GM12872 (cell line): ENCODE data around the gene CFAP57.
A peak's percentile ranks its signal among the peaks of the same experiment; 100 is the strongest.

Experiments
- CTCF ChIP-seq: IDR thresholded peaks from 3 replicates; pipeline ENCODE4 v1.5.1; 2011; ENCODE audit warnings: low read depth, mild to moderate bottlenecking, low read length, moderate library complexity; ENCODE audit not compliant: insufficient read depth

CFAP57 gene

GRCh38 chr1:43217747-43218146, 45.6 kb downstream of the CFAP57 start:
- TF ChIP-seq CTCF, result no peak

DNA sequence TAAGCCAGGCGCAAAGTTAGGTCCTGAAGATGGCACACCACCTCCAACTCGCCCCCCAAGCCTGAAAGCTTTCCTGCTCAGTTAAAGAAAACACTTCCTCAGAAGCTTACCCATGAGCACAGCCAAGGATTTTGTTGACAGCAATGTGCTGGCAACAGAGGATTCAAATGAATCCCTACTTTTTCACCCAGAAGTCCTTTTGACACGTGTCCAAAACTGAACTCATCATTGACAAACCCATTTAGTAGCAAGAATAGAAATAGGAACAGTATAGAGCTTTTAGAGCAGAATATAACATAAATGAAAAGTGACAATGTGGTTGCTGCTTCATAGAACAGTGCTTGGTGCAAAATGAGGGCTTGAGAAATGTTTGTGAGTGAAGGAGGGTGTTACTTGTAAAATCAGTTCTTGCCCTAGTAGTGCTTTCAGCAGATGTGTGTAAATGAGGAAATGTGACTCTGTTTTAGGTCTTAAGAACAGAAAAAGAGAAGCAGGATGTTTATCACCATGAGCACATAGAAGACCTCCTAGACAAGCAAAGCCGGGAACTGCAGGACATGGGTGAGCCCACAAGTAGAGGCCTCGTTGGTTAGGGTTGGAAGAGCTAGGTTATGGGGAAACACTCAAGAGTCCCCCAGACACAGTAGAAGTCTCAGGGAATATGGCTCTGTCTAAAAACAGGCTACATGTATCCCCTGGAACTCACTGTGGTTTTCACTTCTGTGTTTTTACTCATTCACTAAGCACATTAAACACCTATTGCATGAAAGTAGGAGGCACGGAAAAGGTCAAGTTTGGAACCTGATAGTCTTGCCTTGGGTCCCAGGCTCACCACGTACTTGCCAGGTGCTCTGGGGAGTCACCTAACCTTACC, 49.0 kb downstream of the CFAP57 start:
- no peak for TF ChIP-seq CTCF

- TF ChIP-seq CTCF, result no peak
These were observed 49.7 kb downstream of the CFAP57 start for GRCh38 chr1:43221797-43222196.

DNA sequence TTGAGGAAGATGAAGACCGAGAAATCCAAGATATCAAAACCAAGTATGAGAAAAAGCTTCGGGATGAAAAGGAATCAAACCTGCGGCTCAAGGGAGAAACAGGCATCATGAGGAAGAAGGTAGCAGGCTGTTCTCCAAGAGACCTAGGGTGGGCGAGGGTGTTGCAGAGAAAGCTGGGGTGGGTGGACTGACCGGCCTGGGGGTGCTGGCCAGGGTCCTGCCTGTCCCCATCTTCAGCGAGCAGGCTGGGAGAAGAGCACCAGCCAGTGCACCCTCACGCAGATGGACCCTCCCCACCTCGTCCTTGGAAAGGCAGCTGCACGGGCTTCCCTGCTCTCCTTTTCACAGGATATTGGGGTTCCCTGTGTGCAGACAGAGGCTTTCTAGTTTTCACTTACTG, 50.7 kb downstream of the CFAP57 start:
- TF ChIP-seq CTCF, result no peak

GRCh38 chr1:43225168-43225567, 53.0 kb downstream of the CFAP57 start:
- no peak for TF ChIP-seq CTCF

GRCh38 chr1:43227143-43227764, 55.1 kb downstream of the CFAP57 start:
- TF ChIP-seq CTCF, result peak; percentile 95

GRCh38 chr1:43229826-43230780, 58.0 kb downstream of the CFAP57 start:
- TF ChIP-seq CTCF, result no peak
